Glutamatergic neuron (in vitro differentiated cells): ENCODE results near the gene HDAC4. TPM values are rescaled to one million over a fixed set of nuclear protein-coding genes. Genes with fewer than 3 reads are reported as not detected.
A peak's percentile ranks its signal among the peaks of the same experiment; 100 is the strongest.

Experiments
- DNase-seq: peaks from one replicate; pipeline ENCODE4 v3.0.0; 2022
- H3K27ac Mint-ChIP-seq: one replicate; pipeline ENCODE4 v1.8.0; 2020; ENCODE audit warnings: mild to moderate bottlenecking, mixed read lengths, inconsistent platforms; ENCODE audit not compliant: unreplicated experiment
- H3K27me3 Mint-ChIP-seq: one replicate; pipeline ENCODE4 v1.8.0; 2020; ENCODE audit warnings: mild to moderate bottlenecking, moderate library complexity, mixed read lengths, inconsistent platforms; ENCODE audit not compliant: unreplicated experiment
- H3K36me3 Mint-ChIP-seq: one replicate; pipeline ENCODE4 v1.8.0; 2020; ENCODE audit warnings: mild to moderate bottlenecking, mixed read lengths, inconsistent platforms; ENCODE audit not compliant: unreplicated experiment
- H3K4me1 Mint-ChIP-seq: one replicate; pipeline ENCODE4 v1.8.0; 2020; ENCODE audit warnings: mild to moderate bottlenecking, low read depth, mixed read lengths, inconsistent platforms; ENCODE audit not compliant: unreplicated experiment
- H3K4me3 Mint-ChIP-seq: one replicate; pipeline ENCODE4 v1.8.0; 2020; ENCODE audit warnings: mild to moderate bottlenecking, mixed read lengths, inconsistent platforms; ENCODE audit not compliant: unreplicated experiment
- H3K9me3 Mint-ChIP-seq: one replicate; pipeline ENCODE4 v1.8.0; 2020; ENCODE audit warnings: mild to moderate bottlenecking, moderate library complexity, mixed read lengths, inconsistent platforms; ENCODE audit not compliant: unreplicated experiment
- CTCF ChIP-seq: fragments of 200-600 bp; sonication (generic); IDR thresholded peaks from one replicate; pipeline ENCODE4 v1.5.0; 2021; ENCODE audit not compliant: partially characterized antibody, unreplicated experiment
- total RNA-seq: library from RNA; stranded (reverse); fragmentation: NEBNext Ultra II Directional; extraction: Animal tissue kit (Norgen Biotek cat#: 25700); gene quantifications from one replicate; pipeline ENCODE4 v1.2.1, GENCODE V29; 2021; ENCODE audit not compliant: unreplicated experiment

The HDAC4 gene
- total RNA-seq, 1 donor from 2014 or later = 90.6 TPM

GRCh38 chr2:239331560-239331959 lies 69.3 kb downstream of the HDAC4 start:
- peaks cover 10% of the 10 kb centered on the region for H3K9me3 Mint-ChIP-seq
- H3K36me3 Mint-ChIP-seq = no peaks in the 10 kb centered on the region
- no peak overlapping the region for H3K4me3 Mint-ChIP-seq
- no peak for DNase-seq
- no peak for TF ChIP-seq CTCF
- H3K4me1 Mint-ChIP-seq = peaks cover 37% of the 10 kb centered on the region
- peak overlapping the region; percentile 8 for H3K27ac Mint-ChIP-seq
- H3K27me3 Mint-ChIP-seq = peaks cover 2% of the 10 kb centered on the region

GRCh38 chr2:239330836-239331235 lies 70.0 kb downstream of the HDAC4 start:
- no peak for DNase-seq
- Mint-ChIP-seq H3K27ac (no peak overlapping the region), H3K36me3 (no peaks in the 10 kb centered on the region), H3K27me3 (peaks cover 2% of the 10 kb centered on the region), H3K4me1 (peaks cover 40% of the 10 kb centered on the region), H3K4me3 (no peak overlapping the region), H3K9me3 (peaks cover 10% of the 10 kb centered on the region)
- TF ChIP-seq CTCF = no peak

- H3K36me3 Mint-ChIP-seq = no peaks in the 10 kb centered on the region
- H3K27ac Mint-ChIP-seq = no peak overlapping the region
- TF ChIP-seq CTCF = no peak
- peaks cover 10% of the 10 kb centered on the region for H3K9me3 Mint-ChIP-seq
- H3K27me3 Mint-ChIP-seq = peaks cover 2% of the 10 kb centered on the region
- no peak overlapping the region for H3K4me3 Mint-ChIP-seq
- H3K4me1 Mint-ChIP-seq = peaks cover 42% of the 10 kb centered on the region
- DNase-seq = no peak
Measured at GRCh38 chr2:239329972-239330572, 70.7 kb downstream of the HDAC4 start.

- no peak for DNase-seq
- Mint-ChIP-seq H3K4me1 (peaks cover 48% of the 10 kb centered on the region), H3K9me3 (peaks cover 10% of the 10 kb centered on the region), H3K27me3 (peaks cover 2% of the 10 kb centered on the region), H3K36me3 (no peaks in the 10 kb centered on the region), H3K27ac (peak overlapping the region; percentile 80), H3K4me3 (no peak overlapping the region)
- no peak for TF ChIP-seq CTCF
Measured at GRCh38 chr2:239329284-239329971, 71.4 kb downstream of the HDAC4 start.
